ENCODE measurements around the gene FAM72D. TPM values are rescaled to one million over a fixed set of nuclear protein-coding genes. Genes with fewer than 3 reads are reported as not detected.
A peak's percentile ranks its signal among the peaks of the same experiment; 100 is the strongest.
"Not testable (repeated sequence)": the region's sequence is repeated elsewhere in the genome, so short reads cannot be mapped to it uniquely, and the experiment has no call there.

Gene FAM72D
- total RNA-seq, 1 donor from 2014 or later = not detected

- ATAC-seq = peak; percentile 64
- intact Hi-C loops (cut with DNase I) = not testable (repeated sequence)
- peak; percentile 27 for DNase-seq (ENCODE audit: missing footprints)
Observed at GRCh38 chr1:145128697-145129469, 33.1 kb downstream of the FAM72D start.

GRCh38 chr1:145134476-145134875 is 38.7 kb downstream of the FAM72D start:
- intact Hi-C loops (cut with DNase I); ATAC-seq: not testable (repeated sequence)

GRCh38 chr1:145140549-145140948 is 44.8 kb downstream of the FAM72D start:
- DNase-seq (ENCODE audit: missing footprints); ATAC-seq; intact Hi-C loops (cut with DNase I): not testable (repeated sequence)

More at GRCh38 chr1:145134476-145134875, 38.7 kb downstream of the FAM72D start:
- not testable (repeated sequence) for DNase-seq (ENCODE audit: missing footprints)

GRCh38 chr1:145144264-145144913 is 48.6 kb downstream of the FAM72D start:
- intact Hi-C loops (cut with DNase I); DNase-seq (ENCODE audit: missing footprints): not testable (repeated sequence)
- peak; percentile 10 for ATAC-seq

GRCh38 chr1:145146308-145146707 is 50.5 kb downstream of the FAM72D start:
- ATAC-seq; intact Hi-C loops (cut with DNase I): not testable (repeated sequence)
- peak; percentile 55 for DNase-seq (ENCODE audit: missing footprints)

- intact Hi-C loops (cut with DNase I); ATAC-seq; DNase-seq (ENCODE audit: missing footprints): not testable (repeated sequence)
Observed at GRCh38 chr1:145147172-145147571, 51.4 kb downstream of the FAM72D start.

GRCh38 chr1:145155421-145155820 is 59.6 kb downstream of the FAM72D start:
- intact Hi-C loops (cut with DNase I); ATAC-seq; DNase-seq (ENCODE audit: missing footprints): not testable (repeated sequence)

GRCh38 chr1:145155873-145156272 is 60.1 kb downstream of the FAM72D start:
- DNase-seq (ENCODE audit: missing footprints); intact Hi-C loops (cut with DNase I); ATAC-seq: not testable (repeated sequence)

- DNase-seq (ENCODE audit: missing footprints) (peak; percentile 66), ATAC-seq (peak; percentile 81)
- intact Hi-C loops (cut with DNase I) = not testable (repeated sequence)
Observed at GRCh38 chr1:145156891-145157610, 61.3 kb downstream of the FAM72D start.

GRCh38 chr1:145157715-145158114 is 61.9 kb downstream of the FAM72D start:
- DNase-seq (ENCODE audit: missing footprints); intact Hi-C loops (cut with DNase I): not testable (repeated sequence)
- ATAC-seq = peak; percentile 93

- ATAC-seq = peak; percentile 38
- intact Hi-C loops (cut with DNase I); DNase-seq (ENCODE audit: missing footprints): not testable (repeated sequence)
Observed at GRCh38 chr1:145161046-145161752, 65.4 kb downstream of the FAM72D start.

Other genes starting within 250 kb of the FAM72D start
- 11.3 TPM for gene SRGAP2B, start 646 bp upstream of the FAM72D start, total RNA-seq
- gene PPIAL4D, start 146.2 kb downstream of the FAM72D start, total RNA-seq = not detected